Natural killer cell (primary cell): ENCODE data around the gene NRP1. TPM values are rescaled to one million over a fixed set of nuclear protein-coding genes. Genes with fewer than 3 reads are reported as not detected.

Experiments
- ATAC-seq, 3 donors: fragments of 150-1000 bp in 2 of 3; fragments of 200-7000 bp in 1 of 3; cut with Tn5 transposase; 1 replicate in 1 of 3; 2 replicates in 2 of 3; pipeline ENCODE4 v1.10.0; 2021; ENCODE audit warnings: mild to moderate bottlenecking in 2 of 3, moderate library complexity in 2 of 3
- DNase-seq, 2 donors: peaks; one replicate each; pipeline versions ENCODE4 v3.0.0 to v3.0.0-alpha.2; 2013 to 2021; ENCODE audit warnings: mixed read lengths in 1 of 2
- H3K27ac ChIP-seq: one replicate; pipeline ENCODE4 v1.5.1; 2013; ENCODE audit warnings: mild to moderate bottlenecking, low read length
- H3K27me3 ChIP-seq: one replicate; pipeline ENCODE4 v1.6.1; 2013; ENCODE audit warnings: low read length; ENCODE audit not compliant: control insufficient read depth, insufficient read depth
- H3K36me3 ChIP-seq: one replicate; pipeline ENCODE4 v1.6.1; 2013; ENCODE audit warnings: low read length; ENCODE audit not compliant: control insufficient read depth, insufficient read depth
- H3K4me1 ChIP-seq: one replicate; pipeline ENCODE4 v1.6.1; 2013; ENCODE audit warnings: low read length; ENCODE audit not compliant: control insufficient read depth, insufficient read depth
- H3K4me3 ChIP-seq: one replicate; pipeline ENCODE4 v1.5.1; 2013; ENCODE audit warnings: low read length
- H3K9me3 ChIP-seq: one replicate; pipeline ENCODE4 v1.6.1; 2013; ENCODE audit warnings: low read length; ENCODE audit not compliant: control insufficient read depth, insufficient read depth
- H3K27ac Mint-ChIP-seq, 2 donors: one replicate each; pipeline ENCODE4 v1.8.0; 2022; ENCODE audit warnings: mild to moderate bottlenecking in 2 of 2, mixed read lengths in 2 of 2, moderate library complexity in 1 of 2
- H3K27me3 Mint-ChIP-seq, 2 donors: one replicate each; pipeline ENCODE4 v1.8.0; 2022; ENCODE audit warnings: low read depth in 2 of 2, mixed read lengths in 2 of 2
- H3K36me3 Mint-ChIP-seq: one replicate; pipeline ENCODE4 v1.8.0; 2022; ENCODE audit warnings: mixed read lengths
- H3K4me1 Mint-ChIP-seq, 2 donors: one replicate each; pipeline ENCODE4 v1.8.0; 2022; ENCODE audit warnings: mixed read lengths in 2 of 2
- H3K4me3 Mint-ChIP-seq: one replicate; pipeline ENCODE4 v1.8.0; 2022; ENCODE audit warnings: mild to moderate bottlenecking, moderate library complexity, mixed read lengths
- H3K9me3 Mint-ChIP-seq, 2 donors: one replicate each; pipeline ENCODE4 v1.8.0; 2022; ENCODE audit warnings: mixed read lengths in 2 of 2
- CTCF ChIP-seq: fragments of 200-600 bp; IDR thresholded peaks from one replicate; pipeline ENCODE4 v1.8.0; 2022; ENCODE audit warnings: antibody characterized with exemption
- WGBS: methylation state at CpG from one replicate; pipeline ENCODE4 v1.1.7; 2013; ENCODE audit warnings: missing lambda C conversion rate; ENCODE audit not compliant: insufficient coverage; 5-methylcytosine and 5-hydroxymethylcytosine counted together
- intact Hi-C: fragments of 100-400 bp; cut with micrococcal nuclease; formaldehyde crosslinking; loops from one replicate; pipeline ENCODE4 v1.14.2; 2022
- total RNA-seq, 4 donors: library from RNA; stranded (reverse); fragments of 120-200 nt in 1 of 4; gene quantifications; one replicate each; pipeline versions ENCODE4 v1.2.3 to v1.2.4, GENCODE V29; 2013 to 2022

Gene NRP1
- total RNA-seq, 3 donors from 2014 or later (not counting 1 experiment from before 2014, with no cell fraction given), result 0.16 to 1.5 TPM; not detected in 1

GRCh38 chr10:33306701-33307519 is 27.6 kb downstream of the NRP1 start:
- peaks cover 3 to 24% of the 10 kb centered on the region in 2 donors for H3K27me3 Mint-ChIP-seq
- no peaks in the 10 kb centered on the region for H3K36me3 Mint-ChIP-seq
- no peak overlapping the region for H3K4me3 ChIP-seq
- no peak for TF ChIP-seq CTCF
- H3K27ac Mint-ChIP-seq, result no peak overlapping the region
- H3K4me1 Mint-ChIP-seq, result peaks cover 0 to 7% of the 10 kb centered on the region in 2 donors
- intact Hi-C loops, result no loop called here
- no peak for DNase-seq
- no peak overlapping the region for H3K27ac ChIP-seq
- H3K9me3 ChIP-seq, result no peaks in the 10 kb centered on the region
- H3K27me3 ChIP-seq, result no peaks in the 10 kb centered on the region
- no peaks in the 10 kb centered on the region for H3K36me3 ChIP-seq
- no peak for ATAC-seq
- H3K9me3 Mint-ChIP-seq, result no peaks in the 10 kb centered on the region
- no peaks in the 10 kb centered on the region for H3K4me1 ChIP-seq
- H3K4me3 Mint-ChIP-seq, result no peak overlapping the region
- WGBS, result 82% methylated on average over 3 of the region's 4 CpGs

- intact Hi-C loops, result no loop called here
- ATAC-seq, result no peak
- H3K36me3 ChIP-seq, result no peaks in the 10 kb centered on the region
- H3K9me3 ChIP-seq, result no peaks in the 10 kb centered on the region
- Mint-ChIP-seq H3K27ac (no peak overlapping the region), H3K9me3 (no peaks in the 10 kb centered on the region), H3K27me3 (peaks cover 4 to 32% of the 10 kb centered on the region in 2 donors), H3K4me3 (no peak overlapping the region), H3K4me1 (peaks cover 0 to 7% of the 10 kb centered on the region in 2 donors), H3K36me3 (no peaks in the 10 kb centered on the region)
- H3K27ac ChIP-seq, result no peak overlapping the region
- no peak for DNase-seq
- H3K4me1 ChIP-seq, result no peaks in the 10 kb centered on the region
- WGBS, result 93% methylated on average over 4 of the region's 5 CpGs
- H3K4me3 ChIP-seq, result no peak overlapping the region
- H3K27me3 ChIP-seq, result no peaks in the 10 kb centered on the region
- TF ChIP-seq CTCF, result no peak
Observed at GRCh38 chr10:33306126-33306525, 28.3 kb downstream of the NRP1 start.

- Histone ChIP-seq H3K27ac (no peak overlapping the region), H3K4me1 (no peaks in the 10 kb centered on the region), H3K27me3 (no peaks in the 10 kb centered on the region), H3K9me3 (no peaks in the 10 kb centered on the region), H3K36me3 (no peaks in the 10 kb centered on the region), H3K4me3 (no peak overlapping the region)
- TF ChIP-seq CTCF, result no peak
- intact Hi-C loops, result no loop called here
- Mint-ChIP-seq H3K27me3 (peaks cover 6 to 39% of the 10 kb centered on the region in 2 donors), H3K4me3 (no peak overlapping the region), H3K9me3 (no peaks in the 10 kb centered on the region), H3K36me3 (no peaks in the 10 kb centered on the region), H3K4me1 (peaks cover 0 to 4% of the 10 kb centered on the region in 2 donors), H3K27ac (no peak overlapping the region)
- no peak for ATAC-seq
- DNase-seq, result no peak
- 86% methylated on average over 6 of the region's 6 CpGs for WGBS
Observed at GRCh38 chr10:33304423-33305225, 29.8 kb downstream of the NRP1 start.
